DLD1 (cell line): Measurements from ENCODE around the gene SEMA3A.
"Not testable (repeated sequence)": the region's sequence is repeated elsewhere in the genome, so short reads cannot be mapped to it uniquely, and the experiment has no call there.

Experiments
- in situ Hi-C: cut with HindIII; loops from 2 replicates; pipeline ENCODE4 v1.10.0; 2017; ENCODE audit warnings: low sequenced_read_pairs

SEMA3A gene

GRCh38 chr7:84194484-84195271 lies at the start of gene SEMA3A:
SEMA3A (minus strand) TSS chr7:84194789; CDS start chr7:84194586, 203 bp downstream.
- in situ Hi-C loops: no loop called here

- in situ Hi-C loops: not testable (repeated sequence)
Measured at GRCh38 chr7:84243037-84243436, 48.4 kb upstream of the SEMA3A start.

- in situ Hi-C loops: no loop called here
Measured at GRCh38 chr7:84238596-84238995, 44.0 kb upstream of the SEMA3A start.

GRCh38 chr7:84237533-84238173 lies 43.1 kb upstream of the SEMA3A start:
- in situ Hi-C loops: no loop called here

GRCh38 chr7:84236398-84236797 lies 41.8 kb upstream of the SEMA3A start:
- in situ Hi-C loops: no loop called here

GRCh38 chr7:84232646-84233045 lies 38.1 kb upstream of the SEMA3A start:
- in situ Hi-C loops: no loop called here

GRCh38 chr7:84231157-84231556 lies 36.6 kb upstream of the SEMA3A start:
- in situ Hi-C loops: no loop called here

GRCh38 chr7:84230491-84230890 lies 35.9 kb upstream of the SEMA3A start:
- in situ Hi-C loops: no loop called here

GRCh38 chr7:84228526-84228925 lies 33.9 kb upstream of the SEMA3A start:
- in situ Hi-C loops: no loop called here

GRCh38 chr7:84226759-84227158 lies 32.2 kb upstream of the SEMA3A start:
- in situ Hi-C loops: no loop called here

GRCh38 chr7:84224505-84224904 lies 29.9 kb upstream of the SEMA3A start:
- in situ Hi-C loops: no loop called here

GRCh38 chr7:84219310-84219709 lies 24.7 kb upstream of the SEMA3A start:
- in situ Hi-C loops: no loop called here

GRCh38 chr7:84218681-84219080 lies 24.1 kb upstream of the SEMA3A start:
- in situ Hi-C loops: no loop called here

GRCh38 chr7:84216472-84216871 lies 21.9 kb upstream of the SEMA3A start:
- in situ Hi-C loops: no loop called here

- in situ Hi-C loops: not testable (repeated sequence)
Measured at GRCh38 chr7:84214757-84215156, 20.2 kb upstream of the SEMA3A start.

GRCh38 chr7:84210301-84210700 lies 15.7 kb upstream of the SEMA3A start:
- in situ Hi-C loops: no loop called here

- in situ Hi-C loops: no loop called here
Measured at GRCh38 chr7:84209006-84209405, 14.4 kb upstream of the SEMA3A start.

GRCh38 chr7:84207615-84208014 lies 13.0 kb upstream of the SEMA3A start:
- in situ Hi-C loops: no loop called here

GRCh38 chr7:84207025-84207424 lies 12.4 kb upstream of the SEMA3A start:
- in situ Hi-C loops: no loop called here

GRCh38 chr7:84204655-84205054 lies 10.1 kb upstream of the SEMA3A start:
- in situ Hi-C loops: no loop called here

GRCh38 chr7:84202855-84203254 lies 8.3 kb upstream of the SEMA3A start:
- in situ Hi-C loops: no loop called here

GRCh38 chr7:84200859-84201258 lies 6.3 kb upstream of the SEMA3A start:
- in situ Hi-C loops: no loop called here
